Measurements from ENCODE around the gene MAP6D1.
"Not testable (repeated sequence)": the region's sequence is repeated elsewhere in the genome, so short reads cannot be mapped to it uniquely, and the experiment has no call there.

MAP6D1 gene

DNA sequence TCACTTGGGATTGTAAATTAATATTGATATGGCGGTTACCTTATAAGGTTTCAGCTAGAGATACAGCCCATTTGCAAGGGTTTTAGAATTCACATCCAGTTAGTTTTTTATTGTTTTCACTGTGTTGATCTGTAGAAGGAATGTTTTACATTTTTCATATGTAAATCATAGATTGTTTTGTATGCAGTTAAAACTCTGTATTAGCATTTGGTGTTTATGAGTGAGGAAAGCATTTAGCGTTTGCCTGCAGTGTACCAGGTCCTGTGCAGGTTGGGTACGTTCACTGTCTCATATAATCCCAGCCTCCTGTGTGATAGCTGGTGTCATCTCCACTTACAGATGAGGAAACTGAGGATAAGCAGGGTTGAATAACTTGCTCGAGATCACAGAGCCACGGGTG, 23.8 kb downstream of the MAP6D1 start:
- H3K27ac ChIP-seq, result no peak overlapping the region
- no peak overlapping the region for H3K4me3 ChIP-seq
- no peak overlapping the region for H3K9ac ChIP-seq (ENCODE audit: insufficient read length)
- DNase-seq (ENCODE audit: low read depth, low spot score), result no peak
- no peak for TF ChIP-seq POLR2AphosphoS5 (IDR thresholded peaks at IDR 0.05; ENCODE audit: borderline replicate concordance, low read depth, low read length)
- TF ChIP-seq FOXP2 (optimal IDR thresholded peaks at IDR 0.05; ENCODE audit: control extremely low read depth, extremely low read length, insufficient read depth), result no peak
- TF ChIP-seq EZH2 (IDR thresholded peaks at IDR 0.05), result no peak
- peaks cover 90% of the 10 kb centered on the region for H3K36me3 ChIP-seq (ENCODE audit: insufficient read depth, low read length)
- no peaks in the 10 kb centered on the region for H3K9me3 ChIP-seq (ENCODE audit: low read depth, low read length)

DNA sequence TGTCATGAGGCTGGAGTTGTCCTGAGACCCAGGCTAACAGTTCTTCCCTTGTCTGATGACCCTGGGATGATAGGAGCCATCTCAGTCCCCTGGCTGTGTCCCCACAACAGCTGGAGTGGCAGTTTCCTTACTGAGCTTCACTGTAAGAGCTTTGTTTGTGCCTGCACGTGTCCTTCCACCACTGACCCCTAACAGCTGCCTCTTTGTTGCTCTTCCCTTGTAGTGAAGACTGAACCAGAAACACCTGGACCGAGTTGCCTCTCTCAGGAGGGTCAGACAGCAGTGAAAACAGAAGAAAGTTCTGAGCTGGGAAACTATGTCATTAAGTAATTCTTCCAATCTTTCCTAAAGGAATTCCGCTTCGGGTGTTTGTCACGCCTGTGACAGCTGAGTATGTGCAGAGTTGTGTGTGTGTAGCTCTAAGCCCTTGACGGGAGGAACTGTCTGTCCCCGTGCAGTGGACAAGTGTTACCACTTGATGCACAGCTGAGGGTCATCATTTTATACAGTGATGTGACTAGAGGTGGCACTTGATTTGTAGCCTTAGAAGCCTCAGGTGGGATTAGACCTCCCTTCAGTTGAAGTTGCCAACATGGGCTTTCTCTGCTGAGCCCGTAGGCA, 25.0 kb downstream of the MAP6D1 start:
- no peak overlapping the region for H3K4me3 ChIP-seq
- no peak for DNase-seq (ENCODE audit: low read depth, low spot score)
- no peak for TF ChIP-seq FOXP2 (optimal IDR thresholded peaks at IDR 0.05; ENCODE audit: control extremely low read depth, extremely low read length, insufficient read depth)
- TF ChIP-seq POLR2AphosphoS5 (IDR thresholded peaks at IDR 0.05; ENCODE audit: borderline replicate concordance, low read depth, low read length), result no peak
- H3K9me3 ChIP-seq (ENCODE audit: low read depth, low read length), result no peaks in the 10 kb centered on the region
- peaks cover 85% of the 10 kb centered on the region for H3K36me3 ChIP-seq (ENCODE audit: insufficient read depth, low read length)
- H3K27ac ChIP-seq, result no peak overlapping the region
- H3K9ac ChIP-seq (ENCODE audit: insufficient read length), result no peak overlapping the region

DNA sequence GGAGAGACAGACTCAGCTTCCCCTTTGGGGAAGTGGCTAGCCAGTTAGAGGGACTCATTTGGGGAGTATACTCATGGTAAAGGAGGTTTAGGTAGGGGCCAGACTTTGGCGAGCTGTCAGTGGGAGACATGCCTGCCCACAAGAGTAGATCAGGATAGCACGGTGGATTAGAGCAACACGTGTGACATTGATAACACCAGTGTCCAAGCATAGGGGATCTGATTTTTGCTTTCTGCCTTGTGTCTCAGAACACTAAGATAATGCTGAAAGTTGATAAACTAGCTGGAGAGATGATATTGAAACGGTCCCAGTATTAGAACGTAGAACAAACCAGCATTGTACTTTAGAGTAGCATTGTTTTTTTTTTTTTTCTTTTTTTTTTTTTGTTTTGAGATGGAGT, 25.9 kb downstream of the MAP6D1 start:
- no peak for TF ChIP-seq EZH2 (IDR thresholded peaks at IDR 0.05)
- no peak for TF ChIP-seq POLR2AphosphoS5 (IDR thresholded peaks at IDR 0.05; ENCODE audit: borderline replicate concordance, low read depth, low read length)
- TF ChIP-seq FOXP2 (optimal IDR thresholded peaks at IDR 0.05; ENCODE audit: control extremely low read depth, extremely low read length, insufficient read depth), result no peak
- H3K36me3 ChIP-seq (ENCODE audit: insufficient read depth, low read length), result peaks cover 80% of the 10 kb centered on the region
- no peak overlapping the region for H3K9ac ChIP-seq (ENCODE audit: insufficient read length)
- H3K4me3 ChIP-seq, result no peak overlapping the region
- DNase-seq (ENCODE audit: low read depth, low spot score), result no peak
- H3K27ac ChIP-seq, result no peak overlapping the region
- no peaks in the 10 kb centered on the region for H3K9me3 ChIP-seq (ENCODE audit: low read depth, low read length)

DNA sequence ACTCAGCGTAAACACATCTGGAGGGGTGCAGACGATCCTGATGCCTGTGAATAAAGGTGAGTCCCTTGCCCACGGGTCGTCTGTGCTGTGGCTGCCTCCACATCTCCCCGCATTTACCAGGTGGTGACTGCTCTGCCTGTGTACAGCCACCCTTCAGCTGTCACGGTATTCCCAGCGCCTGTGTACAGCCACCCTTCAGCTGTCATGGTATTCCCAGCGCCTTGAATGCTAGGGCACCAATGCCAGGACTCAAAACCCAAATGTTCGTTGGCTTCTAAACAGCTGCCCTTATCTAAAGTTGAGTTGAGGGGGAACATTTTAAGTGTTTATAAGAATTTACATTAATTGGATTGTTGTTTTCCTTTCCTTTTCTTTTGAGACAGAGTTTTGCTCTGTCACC, 27.4 kb downstream of the MAP6D1 start:
- peaks cover 80% of the 10 kb centered on the region for H3K36me3 ChIP-seq (ENCODE audit: insufficient read depth, low read length)
- H3K9ac ChIP-seq (ENCODE audit: insufficient read length), result no peak overlapping the region
- no peak for TF ChIP-seq FOXP2 (optimal IDR thresholded peaks at IDR 0.05; ENCODE audit: control extremely low read depth, extremely low read length, insufficient read depth)
- TF ChIP-seq EZH2 (IDR thresholded peaks at IDR 0.05), result no peak
- TF ChIP-seq POLR2AphosphoS5 (IDR thresholded peaks at IDR 0.05; ENCODE audit: borderline replicate concordance, low read depth, low read length), result no peak
- no peak for DNase-seq (ENCODE audit: low read depth, low spot score)
- no peak overlapping the region for H3K27ac ChIP-seq
- H3K4me3 ChIP-seq, result no peak overlapping the region
- no peaks in the 10 kb centered on the region for H3K9me3 ChIP-seq (ENCODE audit: low read depth, low read length)

DNA sequence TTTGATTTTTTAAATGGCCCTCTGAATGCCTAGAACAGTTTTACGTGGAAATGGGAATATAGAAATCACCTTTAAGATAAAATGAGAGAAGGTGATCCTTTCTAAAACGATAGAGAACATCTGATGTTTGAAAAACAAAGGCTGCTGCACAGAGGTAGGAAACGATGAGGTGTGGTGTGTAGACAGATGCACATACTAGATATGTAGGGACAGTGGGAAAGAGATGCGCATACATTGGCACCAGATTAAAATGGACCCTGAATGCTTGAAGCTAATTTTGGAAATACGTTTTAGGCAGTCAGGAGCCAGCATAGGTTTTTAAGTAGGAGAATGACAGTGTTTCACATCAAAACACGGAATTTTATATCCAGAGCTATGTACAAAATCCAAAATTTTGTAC, 29.0 kb downstream of the MAP6D1 start:
- no peak for DNase-seq (ENCODE audit: low read depth, low spot score)
- Histone ChIP-seq H3K27ac (no peak overlapping the region), H3K36me3 (ENCODE audit: insufficient read depth, low read length) (peaks cover 79% of the 10 kb centered on the region), H3K9ac (ENCODE audit: insufficient read length) (no peak overlapping the region), H3K4me3 (no peak overlapping the region), H3K9me3 (ENCODE audit: low read depth, low read length) (no peaks in the 10 kb centered on the region)
- TF ChIP-seq EZH2 (IDR thresholded peaks at IDR 0.05), result no peak

DNA sequence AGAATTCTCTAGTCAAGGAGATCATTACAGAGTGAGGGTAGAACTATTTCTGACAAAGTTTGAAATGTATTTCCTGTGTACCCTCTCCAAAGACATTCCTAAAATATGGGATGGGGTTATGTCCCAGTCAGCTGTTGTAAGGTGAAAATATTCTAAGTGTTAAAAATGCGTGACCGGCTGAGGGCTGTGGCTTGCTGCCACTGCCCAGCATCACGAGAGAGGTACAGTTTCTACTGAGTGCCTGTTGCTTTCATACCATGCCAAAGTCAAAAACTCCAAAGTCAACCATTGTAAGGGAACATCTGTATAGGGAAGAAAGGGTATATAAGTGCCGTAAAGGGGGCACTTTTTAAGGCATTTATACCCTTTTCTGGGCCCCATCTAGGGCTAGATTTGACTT, 30.9 kb downstream of the MAP6D1 start:
- no peak for DNase-seq (ENCODE audit: low read depth, low spot score)
- no peak for TF ChIP-seq POLR2AphosphoS5 (IDR thresholded peaks at IDR 0.05; ENCODE audit: borderline replicate concordance, low read depth, low read length)
- no peak for TF ChIP-seq EZH2 (IDR thresholded peaks at IDR 0.05)
- TF ChIP-seq FOXP2 (optimal IDR thresholded peaks at IDR 0.05; ENCODE audit: control extremely low read depth, extremely low read length, insufficient read depth), result no peak
- peaks cover 79% of the 10 kb centered on the region for H3K36me3 ChIP-seq (ENCODE audit: insufficient read depth, low read length)
- H3K9me3 ChIP-seq (ENCODE audit: low read depth, low read length), result no peaks in the 10 kb centered on the region
- no peak overlapping the region for H3K27ac ChIP-seq
- no peak overlapping the region for H3K4me3 ChIP-seq
- no peak overlapping the region for H3K9ac ChIP-seq (ENCODE audit: insufficient read length)

DNA sequence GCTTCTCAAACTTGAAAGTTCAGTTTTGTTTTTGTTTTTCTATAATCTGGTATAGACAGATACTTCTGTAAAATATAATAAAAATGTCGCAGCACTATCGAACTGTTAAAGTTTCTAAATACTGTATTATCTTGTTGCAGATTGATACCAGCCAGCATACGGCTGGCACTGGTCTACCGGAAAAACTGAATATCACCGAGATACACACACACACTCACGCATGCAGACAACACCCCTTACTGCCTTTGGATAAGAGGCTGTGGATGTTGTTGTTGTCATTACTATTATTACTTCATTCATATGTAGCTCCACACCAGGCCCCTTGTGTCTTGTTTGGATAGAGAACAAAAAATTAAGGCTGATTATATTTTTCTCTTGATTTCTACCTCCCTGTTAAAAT, 32.4 kb downstream of the MAP6D1 start:
- no peak overlapping the region for H3K9ac ChIP-seq (ENCODE audit: insufficient read length)
- peaks cover 75% of the 10 kb centered on the region for H3K36me3 ChIP-seq (ENCODE audit: insufficient read depth, low read length)
- TF ChIP-seq FOXP2 (optimal IDR thresholded peaks at IDR 0.05; ENCODE audit: control extremely low read depth, extremely low read length, insufficient read depth), result no peak
- no peak for TF ChIP-seq POLR2AphosphoS5 (IDR thresholded peaks at IDR 0.05; ENCODE audit: borderline replicate concordance, low read depth, low read length)
- TF ChIP-seq EZH2 (IDR thresholded peaks at IDR 0.05), result no peak
- H3K27ac ChIP-seq, result 0 out of 2 replicates have a peak overlapping the region, but pooled peaks have one; percentile 0
- no peak overlapping the region for H3K4me3 ChIP-seq
- H3K9me3 ChIP-seq (ENCODE audit: low read depth, low read length), result no peaks in the 10 kb centered on the region
- DNase-seq (ENCODE audit: low read depth, low spot score), result no peak

DNA sequence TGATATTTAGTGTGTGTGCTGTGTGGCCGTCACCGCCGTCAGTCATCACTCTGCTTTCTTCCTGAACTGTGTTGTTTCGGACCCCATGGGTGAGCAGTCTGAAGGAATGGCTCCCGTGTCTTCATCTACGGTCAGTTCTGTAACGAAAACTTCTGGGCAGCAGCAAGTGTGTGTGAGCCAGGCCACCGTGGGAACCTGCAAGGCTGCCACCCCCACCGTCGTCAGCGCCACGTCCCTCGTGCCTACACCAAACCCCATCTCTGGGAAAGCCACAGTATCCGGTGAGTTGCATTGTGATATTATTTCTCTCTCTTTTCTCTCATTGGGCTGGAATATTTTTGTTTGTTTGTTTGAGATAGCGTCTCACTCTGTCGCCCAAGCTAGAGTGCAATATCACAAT, 34.7 kb downstream of the MAP6D1 start:
- no peaks in the 10 kb centered on the region for H3K9me3 ChIP-seq (ENCODE audit: low read depth, low read length)
- TF ChIP-seq POLR2AphosphoS5 (IDR thresholded peaks at IDR 0.05; ENCODE audit: borderline replicate concordance, low read depth, low read length) (no peak), FOXP2 (optimal IDR thresholded peaks at IDR 0.05; ENCODE audit: control extremely low read depth, extremely low read length, insufficient read depth) (no peak), EZH2 (IDR thresholded peaks at IDR 0.05) (no peak)

DNA sequence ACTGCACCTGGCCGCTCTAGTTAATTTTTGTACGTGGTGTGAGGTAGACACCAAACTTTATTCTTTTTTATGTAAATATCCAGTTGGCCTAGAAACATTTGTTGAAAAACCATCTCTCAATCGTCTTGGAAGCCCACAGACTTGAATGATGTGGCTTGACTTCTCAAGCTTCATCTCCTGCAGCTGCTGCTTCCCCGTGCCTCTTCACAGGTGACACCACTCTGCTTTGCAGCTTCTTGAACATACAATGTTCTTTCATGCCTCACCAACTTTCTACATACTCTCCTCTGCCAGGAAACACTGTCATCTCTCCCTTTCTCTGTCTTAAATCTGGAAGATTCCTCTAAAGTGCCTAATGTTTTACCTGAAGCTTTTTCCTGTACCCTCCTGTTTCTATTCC, 35.6 kb downstream of the MAP6D1 start:
- Histone ChIP-seq H3K9ac (ENCODE audit: insufficient read length) (no peak overlapping the region), H3K36me3 (ENCODE audit: insufficient read depth, low read length) (peaks cover 82% of the 10 kb centered on the region)
- TF ChIP-seq POLR2AphosphoS5 (IDR thresholded peaks at IDR 0.05; ENCODE audit: borderline replicate concordance, low read depth, low read length), result no peak
- no peak for TF ChIP-seq EZH2 (IDR thresholded peaks at IDR 0.05)
- no peak for TF ChIP-seq FOXP2 (optimal IDR thresholded peaks at IDR 0.05; ENCODE audit: control extremely low read depth, extremely low read length, insufficient read depth)

More for the DNA sequence above, 34.7 kb downstream of the MAP6D1 start:
- no peak overlapping the region for H3K27ac ChIP-seq
- no peak for DNase-seq (ENCODE audit: low read depth, low spot score)
- H3K36me3 ChIP-seq (ENCODE audit: insufficient read depth, low read length), result peaks cover 80% of the 10 kb centered on the region
- H3K9ac ChIP-seq (ENCODE audit: insufficient read length), result no peak overlapping the region
- no peak overlapping the region for H3K4me3 ChIP-seq

DNA sequence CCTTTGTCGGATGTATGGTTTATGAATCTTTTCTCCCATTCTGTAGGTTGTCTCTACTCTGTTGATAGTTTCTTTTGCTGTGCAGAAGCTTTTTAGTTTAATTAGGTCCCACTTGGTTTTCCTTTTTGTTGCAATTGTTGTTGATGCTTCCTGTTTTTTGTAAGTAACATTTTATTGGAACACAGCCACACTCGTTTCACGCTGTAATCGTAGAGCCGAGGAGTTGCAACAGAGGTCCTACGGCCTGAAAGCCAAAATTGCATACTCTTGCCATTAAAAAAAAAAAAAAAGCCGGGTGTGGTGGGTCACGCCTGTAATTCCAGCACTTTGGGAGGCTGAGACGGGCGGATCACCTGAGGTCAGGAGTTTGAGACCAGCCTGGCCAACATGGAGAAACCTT, 40.9 kb downstream of the MAP6D1 start:
- Histone ChIP-seq H3K36me3 (ENCODE audit: insufficient read depth, low read length) (peaks cover 80% of the 10 kb centered on the region), H3K27ac (0 out of 2 replicates have a peak overlapping the region, but pooled peaks have one; percentile 14)
- DNase-seq (ENCODE audit: low read depth, low spot score), result not testable (repeated sequence)

More for the DNA sequence above, 35.6 kb downstream of the MAP6D1 start:
- DNase-seq (ENCODE audit: low read depth, low spot score), result no peak
- Histone ChIP-seq H3K27ac (no peak overlapping the region), H3K4me3 (no peak overlapping the region), H3K9me3 (ENCODE audit: low read depth, low read length) (no peaks in the 10 kb centered on the region)

More for the DNA sequence above, 40.9 kb downstream of the MAP6D1 start:
- H3K4me3 ChIP-seq; H3K9me3 ChIP-seq (ENCODE audit: low read depth, low read length); H3K9ac ChIP-seq (ENCODE audit: insufficient read length): not testable (repeated sequence)

Data from SK-N-MC (cell line).